Measurements from ENCODE around the gene ZBTB47. TPM values are rescaled to one million over a fixed set of nuclear protein-coding genes. Genes with fewer than 3 reads are reported as not detected.

ZBTB47 gene
- total and polyA plus RNA-seq, 12 donors = 52.2 to 145 (median 106) TPM

DNA sequence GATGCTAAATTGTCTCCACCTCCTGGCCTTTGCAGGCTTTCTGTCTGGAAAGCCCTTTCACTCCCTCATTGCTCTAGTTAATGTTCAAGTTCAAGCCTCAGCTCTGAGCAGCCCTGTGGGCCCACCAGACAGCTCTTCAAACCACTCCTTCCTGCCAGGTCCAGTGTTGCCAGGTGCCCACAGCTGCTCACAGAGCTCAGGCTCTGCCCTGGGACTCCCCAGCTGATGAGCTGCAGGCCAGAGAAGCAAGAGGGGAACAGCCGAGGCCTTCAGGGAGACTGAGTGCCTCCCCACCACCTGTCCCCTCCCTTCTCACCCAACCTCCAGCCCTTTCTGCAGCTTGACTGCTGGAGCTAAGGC is 1.3 kb upstream of the ZBTB47 start:
- intact Hi-C loops (cut with DNase I) = loop anchor here in 7 of 10 donors (2.0 to 10.0 kb wide), 8 partner anchors 50 to 95 kb away; partner anchors contain the start of genes NKTR (in 4 of the 7) and SEC22C (in 2 of the 7)
- Histone ChIP-seq H3K36me3 (peaks cover 0 to 38% (median 0%) of the 10 kb centered on the region in 9 donors), H3K27me3 (no peaks in the 10 kb centered on the region), H3K27ac (peak overlapping the region; percentile 88 to 99 (median 95)), H3K4me1 (peaks cover 20 to 89% (median 64%) of the 10 kb centered on the region in 9 donors), H3K4me3 (peak overlapping the region in 9 of 10 donors; percentile 68 to 98 (median 78)), H3K9me3 (no peaks in the 10 kb centered on the region)
- ATAC-seq (no peak), DNase-seq (no peak)
- TF ChIP-seq CTCF (IDR thresholded peaks at IDR 0.05) = no peak
- 11 to 41% methylated on average over 1 of the region's 1 CpG for WGBS, 2 donors

- peaks cover 20 to 87% (median 60%) of the 10 kb centered on the region in 9 donors for H3K4me1 ChIP-seq
- intact Hi-C loops (cut with DNase I) = loop anchor here in 7 of 10 donors (2.0 to 10.0 kb wide), 8 partner anchors 50 to 95 kb away; partner anchors contain the start of genes NKTR (in 4 of the 7) and SEC22C (in 2 of the 7)
Observed at GRCh38 chr3:42652611-42653302, 740 bp upstream of the ZBTB47 start.

GRCh38 chr3:42653303-42653559 is 266 bp upstream of the ZBTB47 start:
- ATAC-seq = no peak
- WGBS, 2 donors = 33% methylated on average over 3 of the region's 3 CpGs
- no peak for DNase-seq
- Histone ChIP-seq H3K27me3 (no peaks in the 10 kb centered on the region), H3K4me3 (peak overlapping the region; percentile 68 to 98 (median 84)), H3K4me1 (peaks cover 20 to 85% (median 56%) of the 10 kb centered on the region in 9 donors), H3K36me3 (peaks cover 0 to 36% (median 0%) of the 10 kb centered on the region in 9 donors), H3K27ac (peak overlapping the region; percentile 88 to 99 (median 95)), H3K9me3 (no peaks in the 10 kb centered on the region)
- TF ChIP-seq CTCF (IDR thresholded peaks at IDR 0.05) = no peak
- intact Hi-C loops (cut with DNase I) = loop anchor here in 7 of 10 donors (2.0 to 10.0 kb wide), 8 partner anchors 51 to 94 kb away; partner anchors contain the start of genes NKTR (in 4 of the 7) and SEC22C (in 2 of the 7)

More at GRCh38 chr3:42652611-42653302, 740 bp upstream of the ZBTB47 start:
- ATAC-seq (peak; percentile 10 to 64 (median 46)), DNase-seq (peak; percentile 53 to 55)
- Histone ChIP-seq H3K4me3 (peak overlapping the region; percentile 68 to 98 (median 84)), H3K27ac (peak overlapping the region; percentile 88 to 99 (median 95)), H3K36me3 (peaks cover 0 to 36% (median 0%) of the 10 kb centered on the region in 9 donors), H3K27me3 (no peaks in the 10 kb centered on the region), H3K9me3 (no peaks in the 10 kb centered on the region)
- 15 to 16% methylated on average over 7 of the region's 7 CpGs for WGBS, 2 donors
- no peak for TF ChIP-seq CTCF (IDR thresholded peaks at IDR 0.05)

- peak in 4 of 9 donors; percentile 14 to 23 (median 20) for TF ChIP-seq CTCF (IDR thresholded peaks at IDR 0.05)
- Histone ChIP-seq H3K9me3 (no peaks in the 10 kb centered on the region), H3K27ac (peak overlapping the region; percentile 92 to 99 (median 96)), H3K36me3 (peaks cover 0 to 36% (median 4%) of the 10 kb centered on the region in 9 donors), H3K4me3 (peak overlapping the region; percentile 68 to 98 (median 84)), H3K4me1 (peaks cover 27 to 87% (median 50%) of the 10 kb centered on the region in 9 donors), H3K27me3 (no peaks in the 10 kb centered on the region)
- WGBS, 2 donors = 1 to 2% methylated on average over 57 to 93 of the region's 94 CpGs
- DNase-seq (peak; percentile 56 to 66), ATAC-seq (peak; percentile 31 to 75 (median 50))
- intact Hi-C loops (cut with DNase I) = loop anchor here in 8 of 10 donors (5.0 to 10.0 kb wide), 7 partner anchors 52 to 93 kb away; partner anchors contain the start of genes NKTR (in 4 of the 8) and SEC22C (in 2 of the 8)
Observed at GRCh38 chr3:42654331-42655201, 1.1 kb downstream of the ZBTB47 start.
